Mesenchymal stem cell (in vitro differentiated cells and primary cell): ENCODE measurements around the gene SFN.

Source experiments
- DNase-seq: peaks from one replicate; pipeline ENCODE4 v3.0.0-alpha.2; 2013
- H2AFZ ChIP-seq: one replicate; pipeline ENCODE4 v1.6.1; 2013; ENCODE audit warnings: low read depth, mild to moderate bottlenecking, control low read depth, inconsistent platforms, low read length, moderate library complexity
- H2AK5ac ChIP-seq: 2 replicates; pipeline ENCODE4 v1.6.1; 2013; ENCODE audit warnings: low read length, moderate library complexity, mild to moderate bottlenecking, inconsistent platforms; ENCODE audit not compliant: severe bottlenecking
- H2BK120ac ChIP-seq: one replicate; pipeline ENCODE4 v1.6.1; 2013; ENCODE audit warnings: low read depth, mild to moderate bottlenecking, inconsistent platforms, low read length, moderate library complexity
- H2BK12ac ChIP-seq, 2 experiments: one replicate each; pipeline ENCODE4 v1.6.1; 2013; ENCODE audit warnings: inconsistent platforms in 2 of 2, low read length in 2 of 2, mild to moderate bottlenecking in 2 of 2, moderate library complexity in 2 of 2, control low read depth in 1 of 2
- H2BK15ac ChIP-seq: one replicate; pipeline ENCODE4 v1.6.1; 2013; ENCODE audit warnings: mild to moderate bottlenecking, low read depth, inconsistent platforms; ENCODE audit not compliant: poor library complexity, severe bottlenecking
- H2BK5ac ChIP-seq: 2 replicates; pipeline ENCODE4 v1.6.1; 2013; ENCODE audit warnings: low read depth, mild to moderate bottlenecking, low read length, control low read depth, inconsistent platforms; ENCODE audit not compliant: poor library complexity, severe bottlenecking
- H3K14ac ChIP-seq, 2 experiments: one replicate each; pipeline ENCODE4 v1.6.1; 2013; ENCODE audit warnings: inconsistent platforms in 2 of 2, low read length in 2 of 2, control low read depth in 1 of 2, mild to moderate bottlenecking in 1 of 2, moderate library complexity in 1 of 2
- H3K18ac ChIP-seq, 2 experiments: one replicate each; pipeline ENCODE4 v1.6.1; 2013; ENCODE audit warnings: inconsistent platforms in 2 of 2, low read length in 2 of 2, control low read depth in 1 of 2, low read depth in 1 of 2, mild to moderate bottlenecking in 1 of 2
- H3K23ac ChIP-seq, 2 experiments: one replicate each; pipeline ENCODE4 v1.6.1; 2013; ENCODE audit warnings: inconsistent platforms in 2 of 2, low read length in 2 of 2, mild to moderate bottlenecking in 2 of 2, moderate library complexity in 2 of 2, control low read depth in 1 of 2
- H3K27ac ChIP-seq: 2 replicates; pipeline ENCODE4 v1.5.1; 2013; ENCODE audit warnings: mild to moderate bottlenecking, moderate library complexity, low read length, control low read depth, inconsistent platforms; ENCODE audit not compliant: poor library complexity, severe bottlenecking
- H3K27me3 ChIP-seq, 2 experiments: 2 replicates each; pipeline versions ENCODE4 v1.6.1 to v1.7.0; 2013; ENCODE audit warnings: low read length in 2 of 2, mild to moderate bottlenecking in 2 of 2, moderate library complexity in 2 of 2, control low read depth in 1 of 2, inconsistent platforms in 1 of 2; ENCODE audit not compliant: control insufficient read depth in 1 of 2, insufficient read depth in 1 of 2
- H3K36me3 ChIP-seq, 2 experiments: 2 replicates each; pipeline versions ENCODE4 v1.6.1 to v1.7.0; 2013; ENCODE audit warnings: low read length in 2 of 2, control low read depth in 1 of 2, inconsistent platforms in 1 of 2, low read depth in 1 of 2, mild to moderate bottlenecking in 1 of 2; ENCODE audit not compliant: insufficient read depth in 2 of 2, control insufficient read depth in 1 of 2
- H3K4ac ChIP-seq, 2 experiments: one replicate each; pipeline ENCODE4 v1.6.1; 2013; ENCODE audit warnings: inconsistent platforms in 2 of 2, low read length in 2 of 2, mild to moderate bottlenecking in 2 of 2, moderate library complexity in 2 of 2, control low read depth in 1 of 2, low read depth in 1 of 2
- H3K4me1 ChIP-seq: 2 replicates; pipeline ENCODE4 v1.6.1; 2013; ENCODE audit warnings: low read depth, low read length, control low read depth; ENCODE audit not compliant: control insufficient read depth, insufficient read depth
- H3K4me2 ChIP-seq: 2 replicates; pipeline ENCODE4 v1.6.1; 2013; ENCODE audit warnings: low read length, mild to moderate bottlenecking, inconsistent platforms; ENCODE audit not compliant: poor library complexity, severe bottlenecking
- H3K4me3 ChIP-seq, 2 experiments: 2 replicates each; pipeline versions ENCODE4 v1.5.1 to v1.7.0; 2013; ENCODE audit warnings: low read length in 2 of 2, mild to moderate bottlenecking in 2 of 2, control low read depth in 1 of 2, low read depth in 1 of 2; ENCODE audit not compliant: insufficient read depth in 1 of 2
- H3K79me1 ChIP-seq: replicated peaks from 2 replicates; pipeline ENCODE4 v1.6.1; 2013; ENCODE audit warnings: mild to moderate bottlenecking, control low read depth, low read length, inconsistent platforms; ENCODE audit not compliant: poor library complexity, severe bottlenecking
- H3K9ac ChIP-seq: 2 replicates; pipeline ENCODE4 v1.7.0; 2013; ENCODE audit warnings: mild to moderate bottlenecking, low read length, moderate library complexity
- H3K9me3 ChIP-seq: 2 replicates; pipeline ENCODE4 v1.7.0; 2013; ENCODE audit warnings: mild to moderate bottlenecking, low read length; ENCODE audit not compliant: control insufficient read depth
- H4K8ac ChIP-seq: one replicate; pipeline ENCODE4 v1.6.1; 2013; ENCODE audit warnings: inconsistent platforms, mild to moderate bottlenecking, low read length, moderate library complexity
- H4K91ac ChIP-seq: one replicate; pipeline ENCODE4 v1.6.1; 2013; ENCODE audit warnings: mild to moderate bottlenecking, low read length, inconsistent platforms
- WGBS: methylation state at CpG from one replicate; pipeline ENCODE4 v1.1.7; 2013; ENCODE audit warnings: mixed read lengths; 5-methylcytosine and 5-hydroxymethylcytosine counted together

The SFN gene

GRCh38 chr1:26890467-26890796 lies 27.5 kb downstream of the SFN start:
- H2AK5ac ChIP-seq, result peak overlapping the region; percentile 49
- H3K9ac ChIP-seq, result peak overlapping the region; percentile 97
- peak overlapping the region; percentile 88 to 100 for H3K4me3 ChIP-seq
- H3K27ac ChIP-seq, result peak overlapping the region; percentile 66
- H3K79me1 ChIP-seq, result peaks cover 26% of the 10 kb centered on the region
- no peak overlapping the region for H3K23ac ChIP-seq
- H3K4me2 ChIP-seq, result peak overlapping the region; percentile 73
- H3K27me3 ChIP-seq, result no peaks in the 10 kb centered on the region
- 26% methylated on average over 11 of the region's 12 CpGs for WGBS
- H3K18ac ChIP-seq, result peak overlapping the region in 1 of 2 experiments; percentile 80
- peaks cover 9% of the 10 kb centered on the region for H3K4me1 ChIP-seq
- H2BK12ac ChIP-seq, result no peak overlapping the region
- peaks cover 52 to 74% of the 10 kb centered on the region in 2 experiments for H3K36me3 ChIP-seq
- peak overlapping the region; percentile 80 for H2BK15ac ChIP-seq
- H3K14ac ChIP-seq, result no peak overlapping the region
- H3K9me3 ChIP-seq, result no peaks in the 10 kb centered on the region
- peak overlapping the region in 1 of 2 experiments; percentile 90 for H3K4ac ChIP-seq
- H4K8ac ChIP-seq, result peak overlapping the region; percentile 95
- H2BK5ac ChIP-seq, result peak overlapping the region; percentile 59
- no peak overlapping the region for H4K91ac ChIP-seq
- H2BK120ac ChIP-seq, result peak overlapping the region; percentile 42
- H2AFZ ChIP-seq, result no peak overlapping the region
- DNase-seq, result no peak

GRCh38 chr1:26894263-26894662 lies 31.3 kb downstream of the SFN start:
- Histone ChIP-seq H3K9ac (no peak overlapping the region), H3K4me1 (peaks cover 10% of the 10 kb centered on the region), H2BK12ac (no peak overlapping the region), H2BK15ac (no peak overlapping the region), H3K79me1 (peaks cover 29% of the 10 kb centered on the region), H3K14ac (no peak overlapping the region), H3K18ac (no peak overlapping the region), H3K9me3 (no peaks in the 10 kb centered on the region), H2BK120ac (no peak overlapping the region), H3K36me3 (peaks cover 40 to 69% of the 10 kb centered on the region in 2 experiments), H3K4me3 (no peak overlapping the region), H3K27me3 (no peaks in the 10 kb centered on the region), H3K4me2 (no peak overlapping the region), H4K8ac (no peak overlapping the region), H2AK5ac (no peak overlapping the region), H3K23ac (no peak overlapping the region), H3K27ac (no peak overlapping the region), H3K4ac (peak overlapping the region in 1 of 2 experiments; percentile 31), H2AFZ (no peak overlapping the region), H2BK5ac (no peak overlapping the region), H4K91ac (peak overlapping the region; percentile 13)
- 93% methylated on average over 13 of the region's 13 CpGs for WGBS
- DNase-seq, result no peak

GRCh38 chr1:26897351-26897750 lies 34.4 kb downstream of the SFN start:
- 98% methylated on average over 9 of the region's 9 CpGs for WGBS
- H3K4me2 ChIP-seq, result no peak overlapping the region
- H2BK120ac ChIP-seq, result no peak overlapping the region
- H2AK5ac ChIP-seq, result no peak overlapping the region
- H3K79me1 ChIP-seq, result peaks cover 27% of the 10 kb centered on the region
- no peak overlapping the region for H2AFZ ChIP-seq
- H3K36me3 ChIP-seq, result peaks cover 30 to 55% of the 10 kb centered on the region in 2 experiments
- no peak overlapping the region for H2BK5ac ChIP-seq
- H2BK15ac ChIP-seq, result no peak overlapping the region
- H2BK12ac ChIP-seq, result no peak overlapping the region
- no peak overlapping the region for H4K91ac ChIP-seq
- H3K14ac ChIP-seq, result no peak overlapping the region
- DNase-seq, result no peak
- no peak overlapping the region for H3K9ac ChIP-seq
- no peaks in the 10 kb centered on the region for H3K27me3 ChIP-seq
- H4K8ac ChIP-seq, result no peak overlapping the region
- H3K4me3 ChIP-seq, result no peak overlapping the region
- no peak overlapping the region for H3K27ac ChIP-seq
- no peak overlapping the region for H3K23ac ChIP-seq
- no peak overlapping the region for H3K18ac ChIP-seq
- no peaks in the 10 kb centered on the region for H3K9me3 ChIP-seq
- H3K4me1 ChIP-seq, result peaks cover 6% of the 10 kb centered on the region
- no peak overlapping the region for H3K4ac ChIP-seq

GRCh38 chr1:26900001-26900814 lies 37.3 kb downstream of the SFN start, which contains the start of gene GPATCH3:
Gene GPATCH3 (minus strand): TSS chr1:26900467. CDS start chr1:26900442, 25 bp downstream.
- Histone ChIP-seq H4K91ac (peak within 1 kb of the TSS; percentile 86), H2BK12ac (no peak within 1 kb of the TSS), H3K4me1 (peaks cover 10% of the 10 kb centered on the region), H4K8ac (peak within 1 kb of the TSS; percentile 98), H2BK15ac (peak within 1 kb of the TSS; percentile 52), H3K4me2 (peak within 1 kb of the TSS; percentile 74), H2AK5ac (no peak within 1 kb of the TSS), H3K36me3 (peaks cover 6 to 28% of the 10 kb centered on the region in 2 experiments), H3K9ac (peak within 1 kb of the TSS; percentile 99), H3K27me3 (no peaks in the 10 kb centered on the region), H3K23ac (peak within 1 kb of the TSS in 1 of 2 experiments; percentile 60), H3K4me3 (peak within 1 kb of the TSS; percentile 81 to 99), H2BK120ac (no peak within 1 kb of the TSS), H3K27ac (peak within 1 kb of the TSS; percentile 98), H3K79me1 (peaks cover 12% of the 10 kb centered on the region), H3K18ac (peak within 1 kb of the TSS; percentile 87 to 89), H3K4ac (peak within 1 kb of the TSS; percentile 80 to 89), H3K14ac (peak within 1 kb of the TSS in 1 of 2 experiments; percentile 94), H2BK5ac (peak within 1 kb of the TSS; percentile 85), H2AFZ (peak within 1 kb of the TSS; percentile 88), H3K9me3 (no peaks in the 10 kb centered on the region)
- WGBS, result 1% methylated on average over 48 of the region's 50 CpGs
- peak; percentile 94 for DNase-seq
